GM12864 (cell line): ENCODE data around the gene SLCO6A1.

Experiments used
- DNase-seq: peaks from one replicate; pipeline ENCODE4 v3.0.0-alpha.2; 2011; ENCODE audit warnings: low read depth
- H3K4me3 ChIP-seq: 2 replicates; pipeline ENCODE4 v1.5.1; 2011; ENCODE audit warnings: mild to moderate bottlenecking, low read depth, low read length, control low read depth
- CTCF ChIP-seq: IDR thresholded peaks from 2 replicates; pipeline ENCODE4 v1.5.1; 2011; ENCODE audit warnings: low read depth, mild to moderate bottlenecking, moderate library complexity, low read length, control low read depth, inconsistent platforms; ENCODE audit errors: missing control alignments

SLCO6A1 gene

GRCh38 chr5:102388235-102388634 lies 110.6 kb downstream of the SLCO6A1 start:
- H3K4me3 ChIP-seq: no peak overlapping the region
- TF ChIP-seq CTCF: no peak
- DNase-seq: no peak

DNA sequence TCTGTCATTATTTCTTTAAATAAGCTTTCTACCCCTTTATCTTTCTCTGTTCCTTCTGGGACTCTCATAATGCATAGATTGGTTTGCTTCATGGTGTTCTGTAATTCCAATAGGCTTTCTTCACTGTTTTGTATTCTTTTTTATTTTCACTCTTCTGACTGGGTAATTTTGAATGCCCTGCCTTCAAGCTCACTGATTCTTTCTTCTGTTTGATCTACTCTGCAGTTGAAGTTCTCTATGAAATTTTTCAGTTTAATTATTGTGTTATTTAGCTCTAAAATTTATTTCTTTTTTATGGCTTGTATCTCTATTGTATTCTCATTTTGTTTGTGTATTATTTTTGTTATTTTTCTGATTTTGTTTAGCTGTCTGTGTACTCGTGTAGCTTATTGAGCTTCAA lies 113.4 kb downstream of the SLCO6A1 start:
- TF ChIP-seq CTCF: no peak
- no peak for DNase-seq

DNA sequence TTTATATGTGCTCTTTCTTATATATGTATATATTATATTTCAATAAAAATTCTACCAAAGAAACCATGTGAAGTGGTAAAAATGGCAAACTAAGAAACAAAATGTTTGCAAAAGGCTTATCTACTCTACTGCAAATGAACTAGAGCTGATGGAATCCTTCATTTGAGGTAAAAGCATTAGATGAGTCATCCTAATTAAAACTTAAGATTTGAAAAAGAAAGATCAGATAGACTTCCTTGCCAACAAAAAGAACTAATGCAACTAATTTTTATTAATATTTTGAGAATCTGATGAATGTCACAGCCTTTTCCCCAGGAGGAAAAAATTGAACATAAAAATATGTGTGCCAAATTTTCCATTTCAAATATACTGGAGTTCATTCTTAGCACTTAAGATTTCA lies 118.6 kb downstream of the SLCO6A1 start:
- no peak for DNase-seq
- TF ChIP-seq CTCF: no peak
- H3K4me3 ChIP-seq: no peak overlapping the region

More for the DNA sequence above, 113.4 kb downstream of the SLCO6A1 start:
- H3K4me3 ChIP-seq: no peak overlapping the region

- no peak overlapping the region for H3K4me3 ChIP-seq
- DNase-seq: no peak
Observed at GRCh38 chr5:102375876-102376275, 122.9 kb downstream of the SLCO6A1 start.

DNA sequence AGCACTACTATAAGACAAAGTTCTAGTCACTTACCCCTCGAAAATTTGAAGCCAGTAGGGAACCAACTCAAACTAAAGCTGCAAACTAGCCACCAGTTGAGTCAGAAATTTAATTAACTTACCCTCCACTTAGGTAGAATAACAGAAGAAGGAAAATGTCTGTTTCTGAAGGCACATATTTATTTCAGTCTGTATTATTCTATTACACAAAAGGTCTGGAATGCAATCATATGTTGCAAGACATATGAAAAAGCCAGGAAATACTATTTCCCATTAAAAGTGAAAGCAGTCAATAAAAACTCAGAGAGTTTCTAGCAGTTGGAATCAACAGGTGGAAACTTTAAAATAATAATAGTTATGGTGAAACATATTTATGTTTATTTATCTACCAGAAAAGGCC lies 123.5 kb downstream of the SLCO6A1 start:
- no peak for DNase-seq
- H3K4me3 ChIP-seq: no peak overlapping the region
- no peak for TF ChIP-seq CTCF

More at GRCh38 chr5:102375876-102376275, 122.9 kb downstream of the SLCO6A1 start:
- no peak for TF ChIP-seq CTCF

DNA sequence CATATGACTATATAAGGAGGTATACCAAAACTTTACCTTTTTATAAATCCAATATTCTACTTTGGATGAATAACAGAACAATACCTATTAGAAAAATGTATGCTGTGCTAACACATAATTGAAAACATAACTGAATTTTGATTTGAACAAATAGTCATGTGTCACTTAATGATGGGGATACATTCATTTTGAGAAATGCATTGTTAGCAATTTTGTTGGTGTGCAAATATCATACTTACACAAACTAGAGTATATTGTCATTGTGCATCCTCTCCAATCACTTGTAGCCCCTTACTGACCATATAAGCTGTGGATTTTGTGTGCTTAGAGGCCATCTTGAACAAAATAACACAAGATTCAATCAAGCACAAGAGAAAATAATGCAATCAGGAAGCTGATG lies 130.4 kb downstream of the SLCO6A1 start:
- H3K4me3 ChIP-seq: no peak overlapping the region
- no peak for TF ChIP-seq CTCF
- DNase-seq: no peak

GRCh38 chr5:102341681-102342288 lies 157.0 kb downstream of the SLCO6A1 start:
- DNase-seq: no peak
- no peak overlapping the region for H3K4me3 ChIP-seq
- no peak for TF ChIP-seq CTCF
